ENCODE results near the gene EEF2KMT. TPM values are rescaled to one million over a fixed set of nuclear protein-coding genes. Genes with fewer than 3 reads are reported as not detected.
"Not testable (repeated sequence)": the region's sequence is repeated elsewhere in the genome, so short reads cannot be mapped to it uniquely, and the experiment has no call there.

The EEF2KMT gene
- total RNA-seq, 1 experiment from 2014 or later: 16.6 TPM

- not testable (repeated sequence) for H3K27me3 ChIP-seq (ENCODE audit: low read length); H3K9ac ChIP-seq (ENCODE audit: low read length); H3K9me3 ChIP-seq (ENCODE audit: low read length); H3K36me3 ChIP-seq (ENCODE audit: insufficient read depth, low read length); H3K79me2 ChIP-seq (ENCODE audit: low read length); H4K20me1 ChIP-seq (ENCODE audit: insufficient read depth, low read depth, low read length); H3K9me2 ChIP-seq (replicated peaks; ENCODE audit: insufficient read depth, low read length); H2AFZ ChIP-seq (ENCODE audit: low read length); H3K4me3 ChIP-seq (ENCODE audit: low read length); H3K4me1 ChIP-seq (ENCODE audit: low read length); H3K27ac ChIP-seq (ENCODE audit: low read length)
- DNase-seq: peak; percentile 67
- peak overlapping the region; percentile 35 for H3K4me2 ChIP-seq (ENCODE audit: low read depth, low read length, poor library complexity, severe bottlenecking)
These were observed 19.9 kb upstream of the EEF2KMT start for GRCh38 chr16:5117300-5118087.

- H3K79me2 ChIP-seq (ENCODE audit: low read length); H4K20me1 ChIP-seq (ENCODE audit: insufficient read depth, low read depth, low read length): not testable (repeated sequence)
These were observed 19.2 kb upstream of the EEF2KMT start for GRCh38 chr16:5116780-5117295.

GRCh38 chr16:5110933-5111332 lies 13.3 kb upstream of the EEF2KMT start:
- H3K4me1 ChIP-seq (ENCODE audit: low read length); H2AFZ ChIP-seq (ENCODE audit: low read length); H3K9ac ChIP-seq (ENCODE audit: low read length); H3K9me3 ChIP-seq (ENCODE audit: low read length); H3K4me3 ChIP-seq (ENCODE audit: low read length); H3K4me2 ChIP-seq (ENCODE audit: low read depth, low read length, poor library complexity, severe bottlenecking); H3K79me2 ChIP-seq (ENCODE audit: low read length); H3K27me3 ChIP-seq (ENCODE audit: low read length); H3K36me3 ChIP-seq (ENCODE audit: insufficient read depth, low read length); H3K27ac ChIP-seq (ENCODE audit: low read length); H3K9me2 ChIP-seq (replicated peaks; ENCODE audit: insufficient read depth, low read length); DNase-seq; H4K20me1 ChIP-seq (ENCODE audit: insufficient read depth, low read depth, low read length): not testable (repeated sequence)

More at GRCh38 chr16:5116780-5117295, 19.2 kb upstream of the EEF2KMT start:
- H3K27ac ChIP-seq (ENCODE audit: low read length); H3K9me2 ChIP-seq (replicated peaks; ENCODE audit: insufficient read depth, low read length); H3K27me3 ChIP-seq (ENCODE audit: low read length); DNase-seq; H3K4me3 ChIP-seq (ENCODE audit: low read length); H3K9me3 ChIP-seq (ENCODE audit: low read length); H2AFZ ChIP-seq (ENCODE audit: low read length); H3K4me1 ChIP-seq (ENCODE audit: low read length); H3K36me3 ChIP-seq (ENCODE audit: insufficient read depth, low read length); H3K9ac ChIP-seq (ENCODE audit: low read length): not testable (repeated sequence)
- peak overlapping the region; percentile 35 for H3K4me2 ChIP-seq (ENCODE audit: low read depth, low read length, poor library complexity, severe bottlenecking)

- Histone ChIP-seq H3K27me3 (ENCODE audit: low read length) (no peaks in the 10 kb centered on the region), H3K9me3 (ENCODE audit: low read length) (no peaks in the 10 kb centered on the region), H3K9me2 (replicated peaks; ENCODE audit: insufficient read depth, low read length) (no peaks in the 10 kb centered on the region), H3K4me1 (ENCODE audit: low read length) (no peaks in the 10 kb centered on the region), H3K36me3 (ENCODE audit: insufficient read depth, low read length) (no peaks in the 10 kb centered on the region), H3K79me2 (ENCODE audit: low read length) (no peaks in the 10 kb centered on the region), H2AFZ (ENCODE audit: low read length) (no peak overlapping the region), H3K4me3 (ENCODE audit: low read length) (no peak overlapping the region), H4K20me1 (ENCODE audit: insufficient read depth, low read depth, low read length) (no peaks in the 10 kb centered on the region), H3K9ac (ENCODE audit: low read length) (no peak overlapping the region), H3K27ac (ENCODE audit: low read length) (no peak overlapping the region), H3K4me2 (ENCODE audit: low read depth, low read length, poor library complexity, severe bottlenecking) (no peak overlapping the region)
- no peak for DNase-seq
These were observed 11.0 kb upstream of the EEF2KMT start for GRCh38 chr16:5108505-5109158.

DNA sequence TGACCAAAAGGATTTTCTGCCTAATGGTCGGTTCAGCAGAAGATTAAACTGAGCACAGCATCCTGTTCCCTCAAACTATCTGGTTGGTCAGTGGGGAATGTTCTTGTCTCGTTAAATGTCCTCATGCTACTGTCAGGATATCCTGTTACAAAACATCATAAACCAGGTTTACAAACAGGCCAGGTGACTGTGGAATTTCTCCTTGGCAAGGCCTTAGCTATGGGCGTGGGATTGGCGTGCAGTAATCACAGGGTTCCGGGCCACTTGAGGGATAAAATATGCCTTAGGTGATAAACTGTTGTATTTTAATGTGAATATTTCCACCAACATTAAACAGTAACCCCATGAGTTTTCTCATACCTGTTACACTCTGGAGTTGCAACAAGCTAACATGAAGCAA lies 7.4 kb upstream of the EEF2KMT start:
- H3K4me1 ChIP-seq (ENCODE audit: low read length); H3K4me2 ChIP-seq (ENCODE audit: low read depth, low read length, poor library complexity, severe bottlenecking); H3K36me3 ChIP-seq (ENCODE audit: insufficient read depth, low read length); DNase-seq; H3K27ac ChIP-seq (ENCODE audit: low read length); H3K27me3 ChIP-seq (ENCODE audit: low read length); H2AFZ ChIP-seq (ENCODE audit: low read length); H3K79me2 ChIP-seq (ENCODE audit: low read length); H3K4me3 ChIP-seq (ENCODE audit: low read length); H4K20me1 ChIP-seq (ENCODE audit: insufficient read depth, low read depth, low read length); H3K9me3 ChIP-seq (ENCODE audit: low read length); H3K9me2 ChIP-seq (replicated peaks; ENCODE audit: insufficient read depth, low read length); H3K9ac ChIP-seq (ENCODE audit: low read length): not testable (repeated sequence)

GRCh38 chr16:5103296-5104032 lies 5.9 kb upstream of the EEF2KMT start:
- not testable (repeated sequence) for DNase-seq; H3K4me1 ChIP-seq (ENCODE audit: low read length); H3K9ac ChIP-seq (ENCODE audit: low read length)

GRCh38 chr16:5099174-5099573 lies 1.6 kb upstream of the EEF2KMT start:
- H3K36me3 ChIP-seq (ENCODE audit: insufficient read depth, low read length); H3K9me3 ChIP-seq (ENCODE audit: low read length); H3K4me2 ChIP-seq (ENCODE audit: low read depth, low read length, poor library complexity, severe bottlenecking); H4K20me1 ChIP-seq (ENCODE audit: insufficient read depth, low read depth, low read length); H3K9me2 ChIP-seq (replicated peaks; ENCODE audit: insufficient read depth, low read length); H3K27me3 ChIP-seq (ENCODE audit: low read length); H3K9ac ChIP-seq (ENCODE audit: low read length); H3K27ac ChIP-seq (ENCODE audit: low read length); DNase-seq; H2AFZ ChIP-seq (ENCODE audit: low read length); H3K4me3 ChIP-seq (ENCODE audit: low read length): not testable (repeated sequence)
- peaks cover 13% of the 10 kb centered on the region for H3K79me2 ChIP-seq (ENCODE audit: low read length)
- H3K4me1 ChIP-seq (ENCODE audit: low read length): peaks cover 11% of the 10 kb centered on the region

More at GRCh38 chr16:5103296-5104032, 5.9 kb upstream of the EEF2KMT start:
- H3K4me2 ChIP-seq (ENCODE audit: low read depth, low read length, poor library complexity, severe bottlenecking); H3K4me3 ChIP-seq (ENCODE audit: low read length); H3K27me3 ChIP-seq (ENCODE audit: low read length); H3K79me2 ChIP-seq (ENCODE audit: low read length); H2AFZ ChIP-seq (ENCODE audit: low read length); H3K9me2 ChIP-seq (replicated peaks; ENCODE audit: insufficient read depth, low read length); H4K20me1 ChIP-seq (ENCODE audit: insufficient read depth, low read depth, low read length); H3K9me3 ChIP-seq (ENCODE audit: low read length); H3K27ac ChIP-seq (ENCODE audit: low read length); H3K36me3 ChIP-seq (ENCODE audit: insufficient read depth, low read length): not testable (repeated sequence)
